ENCODE results near the gene CSRP3.

CSRP3 gene

GRCh38 chr11:19161651-19162050 lies 40.1 kb downstream of the CSRP3 start:
- Histone ChIP-seq H3K27me3 (ENCODE audit: insufficient read depth, low read length) (no peaks in the 10 kb centered on the region), H3K79me2 (ENCODE audit: control insufficient read depth, insufficient read depth, low read length, poor library complexity) (no peaks in the 10 kb centered on the region), H3K4ac (ENCODE audit: low read depth, low read length) (no peak overlapping the region), H3K23ac (ENCODE audit: low read length) (no peak overlapping the region), H3K14ac (ENCODE audit: low read length) (no peak overlapping the region), H3K27ac (ENCODE audit: low read depth, low read length) (no peak overlapping the region), H3K18ac (ENCODE audit: low read length) (no peak overlapping the region), H3K79me1 (ENCODE audit: low read length) (no peaks in the 10 kb centered on the region), H3K9ac (ENCODE audit: low read length) (no peak overlapping the region), H4K12ac (ENCODE audit: low read depth, low read length) (no peak overlapping the region), H2AK5ac (ENCODE audit: low read length) (no peak overlapping the region), H2BK120ac (ENCODE audit: insufficient read depth, low read length, poor library complexity) (no peak overlapping the region), H3K9me3 (ENCODE audit: insufficient read depth, low read depth, low read length) (no peaks in the 10 kb centered on the region), H4K8ac (ENCODE audit: low read depth, low read length) (no peak overlapping the region), H2BK5ac (ENCODE audit: low read depth, low read length, poor library complexity) (no peak overlapping the region), H2AFZ (ENCODE audit: insufficient read depth, low read length, poor library complexity) (no peak overlapping the region), H3K4me1 (ENCODE audit: control insufficient read depth in 1 of 2, insufficient read depth in 2 of 2, low read length in 2 of 2) (no peaks in the 10 kb centered on the region), H3K4me3 (ENCODE audit: low read depth, low read length) (no peak overlapping the region), H3K36me3 (ENCODE audit: control insufficient read depth in 1 of 2, insufficient read depth in 2 of 2, low read length in 2 of 2) (peaks cover 0 to 8% of the 10 kb centered on the region in 2 experiments), H4K91ac (ENCODE audit: low read depth, low read length) (no peak overlapping the region), H2BK12ac (ENCODE audit: low read length) (no peak overlapping the region), H3K4me2 (ENCODE audit: low read length) (no peak overlapping the region)
- no peak for DNase-seq
- no CpG with 5 or more reads among the region's 2 CpGs for WGBS (ENCODE audit: extremely low coverage, insufficient coverage, insufficient read length)

- Histone ChIP-seq H2BK12ac (ENCODE audit: low read length) (no peak overlapping the region), H3K9me3 (ENCODE audit: insufficient read depth, low read depth, low read length) (no peaks in the 10 kb centered on the region)
- no CpG with 5 or more reads among the region's 6 CpGs for WGBS (ENCODE audit: extremely low coverage, insufficient coverage, insufficient read length)
Observed at GRCh38 chr11:19160847-19161246, 40.9 kb downstream of the CSRP3 start.

GRCh38 chr11:19156892-19157291 lies 44.9 kb downstream of the CSRP3 start:
- Histone ChIP-seq H3K36me3 (ENCODE audit: control insufficient read depth in 1 of 2, insufficient read depth in 2 of 2, low read length in 2 of 2) (peaks cover 0 to 6% of the 10 kb centered on the region in 2 experiments), H2BK5ac (ENCODE audit: low read depth, low read length, poor library complexity) (no peak overlapping the region), H3K27ac (ENCODE audit: low read depth, low read length) (no peak overlapping the region), H2AK5ac (ENCODE audit: low read length) (no peak overlapping the region), H3K4ac (ENCODE audit: low read depth, low read length) (no peak overlapping the region), H4K8ac (ENCODE audit: low read depth, low read length) (no peak overlapping the region), H4K12ac (ENCODE audit: low read depth, low read length) (no peak overlapping the region), H3K79me1 (ENCODE audit: low read length) (no peaks in the 10 kb centered on the region), H2BK12ac (ENCODE audit: low read length) (no peak overlapping the region), H3K23ac (ENCODE audit: low read length) (no peak overlapping the region), H3K9ac (ENCODE audit: low read length) (no peak overlapping the region), H3K4me2 (ENCODE audit: low read length) (no peak overlapping the region), H3K18ac (ENCODE audit: low read length) (no peak overlapping the region), H3K79me2 (ENCODE audit: control insufficient read depth, insufficient read depth, low read length, poor library complexity) (no peaks in the 10 kb centered on the region), H3K4me3 (ENCODE audit: low read depth, low read length) (no peak overlapping the region), H3K14ac (ENCODE audit: low read length) (no peak overlapping the region), H2AFZ (ENCODE audit: insufficient read depth, low read length, poor library complexity) (no peak overlapping the region), H3K4me1 (ENCODE audit: control insufficient read depth in 1 of 2, insufficient read depth in 2 of 2, low read length in 2 of 2) (no peaks in the 10 kb centered on the region), H3K9me3 (ENCODE audit: insufficient read depth, low read depth, low read length) (no peaks in the 10 kb centered on the region), H3K27me3 (ENCODE audit: insufficient read depth, low read length) (no peaks in the 10 kb centered on the region), H2BK120ac (ENCODE audit: insufficient read depth, low read length, poor library complexity) (no peak overlapping the region), H4K91ac (ENCODE audit: low read depth, low read length) (no peak overlapping the region)
- DNase-seq = no peak
- no CpG with 5 or more reads among the region's 3 CpGs for WGBS (ENCODE audit: extremely low coverage, insufficient coverage, insufficient read length)

More at GRCh38 chr11:19160847-19161246, 40.9 kb downstream of the CSRP3 start:
- Histone ChIP-seq H3K79me1 (ENCODE audit: low read length) (no peaks in the 10 kb centered on the region), H4K8ac (ENCODE audit: low read depth, low read length) (no peak overlapping the region), H3K9ac (ENCODE audit: low read length) (no peak overlapping the region), H2BK5ac (ENCODE audit: low read depth, low read length, poor library complexity) (no peak overlapping the region), H3K18ac (ENCODE audit: low read length) (no peak overlapping the region), H2AK5ac (ENCODE audit: low read length) (no peak overlapping the region), H4K91ac (ENCODE audit: low read depth, low read length) (no peak overlapping the region), H3K23ac (ENCODE audit: low read length) (no peak overlapping the region), H3K4ac (ENCODE audit: low read depth, low read length) (no peak overlapping the region), H3K27ac (ENCODE audit: low read depth, low read length) (no peak overlapping the region), H3K4me3 (ENCODE audit: low read depth, low read length) (no peak overlapping the region), H3K27me3 (ENCODE audit: insufficient read depth, low read length) (no peaks in the 10 kb centered on the region), H4K12ac (ENCODE audit: low read depth, low read length) (no peak overlapping the region), H3K14ac (ENCODE audit: low read length) (no peak overlapping the region), H3K4me2 (ENCODE audit: low read length) (no peak overlapping the region), H3K4me1 (ENCODE audit: control insufficient read depth in 1 of 2, insufficient read depth in 2 of 2, low read length in 2 of 2) (no peaks in the 10 kb centered on the region), H2AFZ (ENCODE audit: insufficient read depth, low read length, poor library complexity) (no peak overlapping the region), H3K36me3 (ENCODE audit: control insufficient read depth in 1 of 2, insufficient read depth in 2 of 2, low read length in 2 of 2) (peaks cover 0 to 8% of the 10 kb centered on the region in 2 experiments), H3K79me2 (ENCODE audit: control insufficient read depth, insufficient read depth, low read length, poor library complexity) (no peaks in the 10 kb centered on the region), H2BK120ac (ENCODE audit: insufficient read depth, low read length, poor library complexity) (no peak overlapping the region)
- no peak for DNase-seq

GRCh38 chr11:19145319-19145718 lies 56.5 kb downstream of the CSRP3 start:
- H2BK12ac ChIP-seq (ENCODE audit: low read length) = no peak overlapping the region
- no peak overlapping the region for H4K8ac ChIP-seq (ENCODE audit: low read depth, low read length)
- no peak overlapping the region for H2AK5ac ChIP-seq (ENCODE audit: low read length)
- H3K18ac ChIP-seq (ENCODE audit: low read length) = no peak overlapping the region
- no peak overlapping the region for H4K12ac ChIP-seq (ENCODE audit: low read depth, low read length)
- H3K4me3 ChIP-seq (ENCODE audit: low read depth, low read length) = no peak overlapping the region
- H3K27ac ChIP-seq (ENCODE audit: low read depth, low read length) = no peak overlapping the region
- no peak overlapping the region for H4K91ac ChIP-seq (ENCODE audit: low read depth, low read length)
- no peaks in the 10 kb centered on the region for H3K9me3 ChIP-seq (ENCODE audit: insufficient read depth, low read depth, low read length)
- H3K27me3 ChIP-seq (ENCODE audit: insufficient read depth, low read length) = no peaks in the 10 kb centered on the region
- WGBS (ENCODE audit: extremely low coverage, insufficient coverage, insufficient read length) = no CpG with 5 or more reads among the region's 3 CpGs
- no peaks in the 10 kb centered on the region for H3K4me1 ChIP-seq (ENCODE audit: control insufficient read depth in 1 of 2, insufficient read depth in 2 of 2, low read length in 2 of 2)
- no peak overlapping the region for H2AFZ ChIP-seq (ENCODE audit: insufficient read depth, low read length, poor library complexity)
- H2BK5ac ChIP-seq (ENCODE audit: low read depth, low read length, poor library complexity) = no peak overlapping the region
- H3K4me2 ChIP-seq (ENCODE audit: low read length) = no peak overlapping the region
- H3K4ac ChIP-seq (ENCODE audit: low read depth, low read length) = no peak overlapping the region
- H3K23ac ChIP-seq (ENCODE audit: low read length) = no peak overlapping the region
- H3K14ac ChIP-seq (ENCODE audit: low read length) = no peak overlapping the region
- no peak for DNase-seq
- no peak overlapping the region for H3K9ac ChIP-seq (ENCODE audit: low read length)
- H3K79me1 ChIP-seq (ENCODE audit: low read length) = no peaks in the 10 kb centered on the region
- H2BK120ac ChIP-seq (ENCODE audit: insufficient read depth, low read length, poor library complexity) = no peak overlapping the region
- no peaks in the 10 kb centered on the region for H3K79me2 ChIP-seq (ENCODE audit: control insufficient read depth, insufficient read depth, low read length, poor library complexity)
- H3K36me3 ChIP-seq (ENCODE audit: control insufficient read depth in 1 of 2, insufficient read depth in 2 of 2, low read length in 2 of 2) = peaks cover 0 to 3% of the 10 kb centered on the region in 2 experiments

All from trophoblast cell (in vitro differentiated cells and primary cell).